GM18499 (cell line): ENCODE data around the gene ACSM5.
"Not testable (repeated sequence)": the region's sequence is repeated elsewhere in the genome, so short reads cannot be mapped to it uniquely, and the experiment has no call there.

Source experiments
- ATAC-seq: cut with Tn5 transposase; IDR thresholded peaks from one replicate; pipeline ENCODE4 v1.9.1; 2021; ENCODE audit warnings: moderate number of reproducible peaks; ENCODE audit not compliant: insufficient read depth, unreplicated experiment

ACSM5 gene

GRCh38 chr16:20398603-20399002 is 10.7 kb upstream of the ACSM5 start:
- no peak for ATAC-seq

GRCh38 chr16:20399185-20399584 is 10.1 kb upstream of the ACSM5 start:
- no peak for ATAC-seq

GRCh38 chr16:20401066-20401465 is 8.3 kb upstream of the ACSM5 start:
- ATAC-seq = no peak

GRCh38 chr16:20401475-20402016 is 7.8 kb upstream of the ACSM5 start:
- ATAC-seq = no peak

GRCh38 chr16:20402651-20403050 is 6.7 kb upstream of the ACSM5 start:
- ATAC-seq = no peak

- ATAC-seq = no peak
Observed at GRCh38 chr16:20404637-20405036, 4.7 kb upstream of the ACSM5 start, which contains the start of gene PDILT. Gene PDILT, minus strand, starts transcription at chr16:20404737. Its CDS starts 5,437 bp downstream, at chr16:20399300.

GRCh38 chr16:20410121-20410723 is 888 bp downstream of the ACSM5 start:
- ATAC-seq = peak; percentile 40

- ATAC-seq = no peak
Observed at GRCh38 chr16:20411055-20411454, 1.7 kb downstream of the ACSM5 start.

- ATAC-seq = no peak
Observed at GRCh38 chr16:20415541-20415940, 6.2 kb downstream of the ACSM5 start.

- not testable (repeated sequence) for ATAC-seq
Observed at GRCh38 chr16:20419093-20419492, 9.8 kb downstream of the ACSM5 start.

GRCh38 chr16:20421748-20422147 is 12.4 kb downstream of the ACSM5 start:
- not testable (repeated sequence) for ATAC-seq

- not testable (repeated sequence) for ATAC-seq
Observed at GRCh38 chr16:20423772-20424128, 14.4 kb downstream of the ACSM5 start.

- no peak for ATAC-seq
Observed at GRCh38 chr16:20424129-20424866, 15.0 kb downstream of the ACSM5 start.

GRCh38 chr16:20427401-20427797 is 18.1 kb downstream of the ACSM5 start:
- not testable (repeated sequence) for ATAC-seq

- ATAC-seq = not testable (repeated sequence)
Observed at GRCh38 chr16:20429499-20429898, 20.2 kb downstream of the ACSM5 start.

GRCh38 chr16:20430480-20430879 is 21.1 kb downstream of the ACSM5 start:
- ATAC-seq = not testable (repeated sequence)

GRCh38 chr16:20430948-20431347 is 21.6 kb downstream of the ACSM5 start:
- no peak for ATAC-seq

GRCh38 chr16:20438950-20439349 is 29.6 kb downstream of the ACSM5 start:
- ATAC-seq = not testable (repeated sequence)

GRCh38 chr16:20439820-20440231 is 30.5 kb downstream of the ACSM5 start:
- ATAC-seq = not testable (repeated sequence)

- not testable (repeated sequence) for ATAC-seq
Observed at GRCh38 chr16:20440731-20441130, 31.4 kb downstream of the ACSM5 start.

- ATAC-seq = no peak
Observed at GRCh38 chr16:20441191-20441590, 31.9 kb downstream of the ACSM5 start.
